NB4 (cell line): Measurements from ENCODE around the gene PITPNB.

Source experiments
- DNase-seq: peaks from one replicate; pipeline ENCODE4 v3.0.0; 2010; ENCODE audit warnings: low read depth
- H3K4me3 ChIP-seq: one replicate; pipeline ENCODE4 v1.5.1; 2011; ENCODE audit warnings: mild to moderate bottlenecking, low read depth, low read length, moderate library complexity
- MYC ChIP-seq: IDR thresholded peaks from 2 replicates; pipeline ENCODE4 v1.6.1; 2011; ENCODE audit warnings: low read depth, low read length
- POLR2A ChIP-seq: IDR thresholded peaks from 2 replicates; pipeline ENCODE4 v1.6.1; 2011; ENCODE audit warnings: mild to moderate bottlenecking; ENCODE audit not compliant: insufficient read length; ENCODE audit errors: extremely low read depth
- TF ChIP-seq, protein P1 (sequence below): IDR thresholded peaks from one replicate; pipeline ENCODE4 v1.5.1; 2012; ENCODE audit warnings: low read depth, low read length
- TF ChIP-seq, protein P2 (sequence below): IDR thresholded peaks from 2 replicates; pipeline ENCODE4 v1.6.1; 2011; ENCODE audit warnings: low read depth, low read length

Gene PITPNB

DNA sequence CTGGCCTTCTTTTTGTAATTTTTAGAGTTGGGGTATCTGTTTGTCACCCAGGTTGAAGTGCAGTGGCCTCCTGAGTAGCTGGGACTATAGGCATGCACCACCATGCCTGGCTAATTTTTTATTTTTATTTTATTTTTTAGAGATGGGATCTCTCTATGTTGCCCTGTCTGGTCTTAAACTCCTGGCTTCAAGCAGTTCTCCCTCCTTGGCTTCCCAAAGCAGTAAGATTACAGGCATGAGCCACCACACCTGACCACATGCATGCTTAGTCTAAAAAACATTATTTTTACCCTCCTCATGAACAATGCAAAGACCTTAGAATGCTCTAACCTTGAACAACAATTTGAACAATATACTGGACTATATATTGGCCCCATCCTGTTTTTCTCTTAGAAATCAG lies 22.1 kb upstream of the PITPNB start:
- TF ChIP-seq, protein P1, sequence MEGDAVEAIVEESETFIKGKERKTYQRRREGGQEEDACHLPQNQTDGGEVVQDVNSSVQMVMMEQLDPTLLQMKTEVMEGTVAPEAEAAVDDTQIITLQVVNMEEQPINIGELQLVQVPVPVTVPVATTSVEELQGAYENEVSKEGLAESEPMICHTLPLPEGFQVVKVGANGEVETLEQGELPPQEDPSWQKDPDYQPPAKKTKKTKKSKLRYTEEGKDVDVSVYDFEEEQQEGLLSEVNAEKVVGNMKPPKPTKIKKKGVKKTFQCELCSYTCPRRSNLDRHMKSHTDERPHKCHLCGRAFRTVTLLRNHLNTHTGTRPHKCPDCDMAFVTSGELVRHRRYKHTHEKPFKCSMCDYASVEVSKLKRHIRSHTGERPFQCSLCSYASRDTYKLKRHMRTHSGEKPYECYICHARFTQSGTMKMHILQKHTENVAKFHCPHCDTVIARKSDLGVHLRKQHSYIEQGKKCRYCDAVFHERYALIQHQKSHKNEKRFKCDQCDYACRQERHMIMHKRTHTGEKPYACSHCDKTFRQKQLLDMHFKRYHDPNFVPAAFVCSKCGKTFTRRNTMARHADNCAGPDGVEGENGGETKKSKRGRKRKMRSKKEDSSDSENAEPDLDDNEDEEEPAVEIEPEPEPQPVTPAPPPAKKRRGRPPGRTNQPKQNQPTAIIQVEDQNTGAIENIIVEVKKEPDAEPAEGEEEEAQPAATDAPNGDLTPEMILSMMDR = no peak
- TF ChIP-seq MYC (no peak), POLR2A (no peak)
- TF ChIP-seq, protein P2, sequence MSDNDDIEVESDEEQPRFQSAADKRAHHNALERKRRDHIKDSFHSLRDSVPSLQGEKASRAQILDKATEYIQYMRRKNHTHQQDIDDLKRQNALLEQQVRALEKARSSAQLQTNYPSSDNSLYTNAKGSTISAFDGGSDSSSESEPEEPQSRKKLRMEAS = no peak
- H3K4me3 ChIP-seq = no peak overlapping the region
- DNase-seq = no peak

DNA sequence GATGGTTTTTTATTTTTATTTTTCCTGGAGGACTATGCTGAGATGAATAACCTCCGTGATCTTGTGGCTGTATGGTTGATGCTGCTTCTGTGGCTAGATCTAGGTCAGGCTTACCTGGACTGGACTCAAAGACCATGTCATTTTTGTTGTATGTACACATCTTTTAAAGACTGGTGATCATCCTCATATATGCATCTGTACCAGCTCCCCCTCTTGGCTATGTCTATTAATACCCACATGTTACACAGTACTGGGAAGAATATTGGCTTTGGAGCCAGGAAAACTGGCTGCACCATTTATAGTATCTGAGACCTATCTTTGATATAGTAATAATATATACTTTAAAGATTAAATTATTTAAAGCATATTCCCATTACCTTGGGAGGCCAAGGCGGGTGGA lies 18.4 kb upstream of the PITPNB start:
- TF ChIP-seq, protein P2 = no peak
- no peak for TF ChIP-seq POLR2A
- TF ChIP-seq MYC = no peak
- TF ChIP-seq, protein P1 = no peak
- DNase-seq = no peak
- H3K4me3 ChIP-seq = no peak overlapping the region

DNA sequence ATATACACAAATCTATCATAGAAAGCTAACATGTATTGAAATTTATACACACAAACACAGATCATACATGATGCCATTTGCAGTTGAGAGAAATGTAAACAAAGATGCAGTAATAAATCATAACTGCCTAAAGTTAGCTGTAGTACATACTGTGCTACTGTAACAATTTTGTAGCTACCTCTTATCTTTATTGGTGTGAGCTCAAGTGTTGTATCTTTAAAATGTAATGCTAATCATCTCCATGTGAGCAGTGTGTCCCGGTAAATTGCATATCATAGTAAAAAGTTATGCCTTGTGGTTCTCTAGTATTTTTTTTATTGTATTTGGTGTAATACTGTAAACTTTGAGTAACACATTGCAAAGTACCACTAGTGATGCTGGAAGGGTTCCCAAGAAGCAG lies 16.8 kb upstream of the PITPNB start:
- H3K4me3 ChIP-seq = no peak overlapping the region
- TF ChIP-seq, protein P1 = no peak
- TF ChIP-seq POLR2A (no peak), MYC (no peak)
- TF ChIP-seq, protein P2 = no peak
- no peak for DNase-seq

DNA sequence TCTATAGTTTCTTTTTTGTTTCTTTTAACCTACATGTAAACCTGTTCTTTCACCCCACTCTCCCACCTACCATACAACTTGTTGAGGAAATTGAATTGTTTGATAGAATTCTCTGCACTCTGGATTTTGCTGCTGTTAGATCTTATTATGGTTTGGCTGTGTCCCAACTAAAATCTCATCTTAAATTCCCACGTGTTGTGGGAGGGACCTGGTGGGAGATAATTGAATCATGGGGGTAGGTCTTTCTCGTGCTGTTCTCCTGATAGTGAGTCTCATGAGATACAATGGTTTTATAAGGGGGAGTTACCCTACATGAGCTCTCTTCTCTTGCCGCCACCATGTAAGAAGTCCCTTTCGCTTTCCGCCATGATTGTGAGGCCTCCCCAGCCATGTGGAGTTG lies 15.0 kb upstream of the PITPNB start:
- H3K4me3 ChIP-seq = no peak overlapping the region
- TF ChIP-seq, protein P2 = no peak
- TF ChIP-seq POLR2A (no peak), MYC (no peak)
- TF ChIP-seq, protein P1 = no peak
- DNase-seq = no peak

DNA sequence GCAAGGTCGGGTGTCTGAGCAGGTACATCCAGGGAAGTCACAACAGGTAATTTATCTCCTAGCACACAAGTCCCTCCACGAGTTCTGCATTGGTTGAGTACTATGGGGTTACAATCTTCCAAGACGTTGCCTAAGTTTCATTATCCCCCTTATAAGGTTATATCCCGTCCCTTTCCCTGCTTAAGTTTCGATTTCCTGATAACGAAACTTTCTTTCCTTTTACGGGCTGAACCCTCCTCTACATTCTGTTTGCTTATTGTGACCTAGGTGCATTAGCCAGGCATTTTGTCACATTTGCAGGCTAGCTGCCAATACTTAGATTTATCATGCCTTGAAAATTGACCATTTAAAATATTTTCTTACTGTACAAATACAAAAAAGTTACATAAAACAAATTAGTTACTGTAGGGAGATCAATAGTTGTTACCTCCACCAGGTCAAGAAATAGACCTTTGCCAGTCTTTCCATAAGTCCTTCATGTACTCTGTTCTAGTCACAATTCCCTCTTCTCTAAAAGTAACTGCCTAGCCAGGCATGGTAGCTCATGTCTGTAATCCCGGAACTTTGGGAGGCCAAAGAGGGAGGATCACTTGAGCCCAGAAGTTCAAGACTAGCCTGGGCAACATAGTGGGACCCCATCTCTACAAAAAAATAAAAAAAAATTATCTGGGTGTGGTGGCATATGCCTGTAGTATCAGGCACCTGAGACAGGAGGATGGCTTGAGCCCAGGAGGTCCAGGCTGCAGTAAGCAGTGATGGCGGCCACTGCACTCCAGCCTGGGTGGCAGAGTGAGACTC lies 14.3 kb upstream of the PITPNB start:
- DNase-seq = no peak
- TF ChIP-seq, protein P1 = no peak
- TF ChIP-seq POLR2A (no peak), MYC (no peak)
- TF ChIP-seq, protein P2 = no peak
- no peak overlapping the region for H3K4me3 ChIP-seq
